Liver (tissue), 9 donors: ENCODE data around the gene SUMO2. TPM values are rescaled to one million over a fixed set of nuclear protein-coding genes. Genes with fewer than 3 reads are reported as not detected.

Source experiments
- DNase-seq: peaks from one replicate; pipeline ENCODE4 v3.0.0-alpha.2; 2017; ENCODE audit warnings: low spot score
- H3K27ac ChIP-seq, 2 donors: one replicate each; pipeline ENCODE4 v1.7.0; 2013; ENCODE audit warnings: inconsistent platforms in 2 of 2, low read length in 2 of 2, control low read depth in 1 of 2, low read depth in 1 of 2, mild to moderate bottlenecking in 1 of 2
- H3K27me3 ChIP-seq, 4 donors: one replicate each; pipeline versions ENCODE4 v1.6.1 to v1.7.0; 2013; ENCODE audit warnings: low read length in 3 of 4, inconsistent platforms in 1 of 4, mild to moderate bottlenecking in 1 of 4, moderate library complexity in 1 of 4; ENCODE audit not compliant: control insufficient read depth in 4 of 4, insufficient read depth in 4 of 4
- H3K36me3 ChIP-seq, 4 donors: one replicate each; pipeline versions ENCODE4 v1.6.1 to v1.7.0; 2013; ENCODE audit warnings: low read length in 3 of 4, mild to moderate bottlenecking in 3 of 4, low read depth in 1 of 4, moderate library complexity in 1 of 4; ENCODE audit not compliant: control insufficient read depth in 4 of 4, insufficient read depth in 3 of 4
- H3K4me1 ChIP-seq, 4 donors: one replicate each; pipeline versions ENCODE4 v1.6.1 to v1.7.0; 2013; ENCODE audit warnings: low read length in 3 of 4, mild to moderate bottlenecking in 3 of 4, moderate library complexity in 1 of 4; ENCODE audit not compliant: control insufficient read depth in 4 of 4, insufficient read depth in 4 of 4
- H3K4me3 ChIP-seq, 3 donors: one replicate each; pipeline versions ENCODE4 v1.6.1 to v1.7.0; 2013; ENCODE audit warnings: low read length in 3 of 3, control low read depth in 1 of 3, low read depth in 1 of 3, mild to moderate bottlenecking in 1 of 3
- H3K9ac ChIP-seq, 2 donors: one replicate each; pipeline ENCODE4 v1.7.0; 2013; ENCODE audit warnings: low read length in 2 of 2, mild to moderate bottlenecking in 2 of 2, moderate library complexity in 2 of 2, control low read depth in 1 of 2, low read depth in 1 of 2
- H3K9me3 ChIP-seq, 4 donors: one replicate each; pipeline versions ENCODE4 v1.6.1 to v1.7.0; 2013; ENCODE audit warnings: low read length in 3 of 4; ENCODE audit not compliant: control insufficient read depth in 4 of 4
- EGR1 ChIP-seq, 2 donors: IDR thresholded peaks; 2 replicates each; pipeline ENCODE4 v1.6.1; 2016 to 2018; ENCODE audit warnings: antibody characterized with exemption in 2 of 2, low read depth in 2 of 2
- FOXA2 ChIP-seq: IDR thresholded peaks from 2 replicates; pipeline ENCODE4 v1.6.1; 2016; ENCODE audit warnings: antibody characterized with exemption
- GABPA ChIP-seq, 2 donors: IDR thresholded peaks in 1 of 2; conservative IDR thresholded peaks in 1 of 2; 2 replicates each; pipeline ENCODE4 v1.6.1; 2016; ENCODE audit warnings: antibody characterized with exemption in 2 of 2, mild to moderate bottlenecking in 1 of 2, moderate library complexity in 1 of 2
- HNF4A ChIP-seq, 2 donors: conservative IDR thresholded peaks; 2 replicates each; pipeline ENCODE4 v1.6.1; 2016; ENCODE audit warnings: antibody characterized with exemption in 2 of 2, mild to moderate bottlenecking in 2 of 2
- RAD21 ChIP-seq, 2 donors: IDR thresholded peaks; 2 replicates each; pipeline ENCODE4 v1.6.1; 2016; ENCODE audit warnings: antibody characterized with exemption in 2 of 2, mild to moderate bottlenecking in 2 of 2
- RXRA ChIP-seq, 2 donors: IDR thresholded peaks; 2 replicates each; pipeline ENCODE4 v1.6.1; 2017 to 2018; ENCODE audit warnings: antibody characterized with exemption in 2 of 2, mild to moderate bottlenecking in 1 of 2
- SP1 ChIP-seq: IDR thresholded peaks from 2 replicates; pipeline ENCODE4 v1.6.1; 2018; ENCODE audit warnings: antibody characterized with exemption, mild to moderate bottlenecking
- YY1 ChIP-seq: IDR thresholded peaks from 2 replicates; pipeline ENCODE4 v1.6.1; 2016; ENCODE audit warnings: antibody characterized with exemption, mild to moderate bottlenecking
- WGBS: extraction: QIAGEN DNeasy Blood & Tissue Kit; methylation state at CpG from one replicate; pipeline ENCODE4 v1.1.7; 2013; 5-methylcytosine and 5-hydroxymethylcytosine counted together
- polyA plus RNA-seq, 2 donors: library from polyadenylated mRNA; stranded (reverse) in 1 of 2; unstranded in 1 of 2; fragments of 200-250 nt in 1 of 2; fragments of >200 nt in 1 of 2; fragmentation: Nextera tagmentation in 1 of 2; extraction: Ambion mirVana in 1 of 2; gene quantifications; one replicate each; pipeline versions ENCODE4 v1.2.1 to v1.2.3, GENCODE V29; 2013 to 2015
- total RNA-seq, 2 donors: library from RNA; depleted of rRNA; stranded (reverse); fragments of >200 nt; gene quantifications; one replicate each; pipeline ENCODE4 v1.2.3, GENCODE V29; 2014
- TF ChIP-seq, protein P1 (sequence below): fragments of 150-350 bp; IDR thresholded peaks from 2 replicates; pipeline ENCODE4 v1.5.1; 2017; ENCODE audit warnings: improper control_type of control experiment, low read depth, low read length; ENCODE audit not compliant: missing input control
- TF ChIP-seq, protein P2 (sequence below): IDR thresholded peaks from 2 replicates; pipeline ENCODE4 v1.6.1; 2016; ENCODE audit warnings: antibody characterized with exemption
- donor health status: healthy.
- donor health status: healthy.
- donor health status: healthy.
- donor health status: healthy.
- donor health status: healthy.

SUMO2 gene
- 10 to 100 TPM; 20.9 to 79.0 TPM for total RNA-seq
- polyA plus RNA-seq: 100 to 1,000 TPM in 1 of 2 donors, 10 to 100 TPM in 1; 22.0 to 160 TPM

DNA sequence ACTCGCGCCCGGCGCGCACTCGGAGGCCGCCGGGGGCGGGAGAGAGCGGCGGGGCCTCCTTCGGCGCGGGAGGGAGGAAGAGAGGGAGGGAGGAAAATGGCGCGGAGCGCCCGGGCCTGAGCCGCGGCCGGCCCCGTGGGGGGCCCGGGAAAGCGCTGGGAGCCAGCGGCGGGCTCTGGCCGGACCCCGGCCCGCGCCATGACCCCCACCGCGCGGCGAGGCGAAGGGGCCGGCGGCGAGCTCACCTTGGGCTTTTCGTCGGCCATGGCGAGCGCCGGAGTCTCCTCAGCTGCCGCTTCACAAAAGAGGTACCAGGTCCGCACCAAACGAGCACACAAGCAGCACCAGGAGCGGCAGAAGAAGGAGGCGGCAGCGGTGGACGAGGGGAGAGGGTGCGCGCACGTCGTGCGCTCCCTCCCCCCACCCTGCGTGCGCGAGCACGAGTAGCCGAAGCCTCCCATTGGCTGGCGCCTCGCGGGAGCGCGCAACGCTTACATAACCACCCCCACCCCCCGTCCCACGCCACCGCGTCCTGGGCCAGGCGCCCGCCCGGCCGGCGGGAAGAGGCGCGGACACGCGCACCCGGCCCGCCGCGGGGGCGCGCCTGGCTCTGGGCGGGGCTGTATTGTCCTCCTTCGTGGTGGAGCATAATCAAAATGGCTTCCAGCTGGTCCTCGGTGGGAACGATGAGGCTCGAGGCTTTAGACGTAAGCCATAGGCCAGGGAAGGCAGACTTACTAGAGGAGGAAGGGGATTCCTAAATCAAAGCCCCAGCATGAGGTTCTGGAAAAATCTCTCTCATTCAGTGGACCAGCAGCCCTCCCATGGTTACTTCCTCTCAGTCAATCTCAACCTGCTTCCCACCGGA is at the start of gene SUMO2:
Gene SUMO2 (minus strand): TSS at position 391 of the 868 bp plus-strand sequence. CDS start 125 bp downstream, at position 266.
- Histone ChIP-seq H3K36me3 (peaks cover 2 to 12% (median 7%) of the 10 kb centered on the region in 4 donors), H3K27me3 (no peaks in the 10 kb centered on the region), H3K4me3 (peak within 1 kb of the TSS; percentile 88 to 98 (median 89)), H3K9ac (peak within 1 kb of the TSS; percentile 78 to 85), H3K4me1 (peaks cover 1 to 16% (median 6%) of the 10 kb centered on the region in 4 donors), H3K9me3 (no peaks in the 10 kb centered on the region), H3K27ac (peak within 1 kb of the TSS; percentile 91 to 93)
- peak; percentile 95 for DNase-seq
- 1% methylated on average over 92 of the region's 92 CpGs for WGBS
- TF ChIP-seq FOXA2 (no peak), SP1 (peak; percentile 57), YY1 (peak; percentile 95)
- TF ChIP-seq, protein P1, sequence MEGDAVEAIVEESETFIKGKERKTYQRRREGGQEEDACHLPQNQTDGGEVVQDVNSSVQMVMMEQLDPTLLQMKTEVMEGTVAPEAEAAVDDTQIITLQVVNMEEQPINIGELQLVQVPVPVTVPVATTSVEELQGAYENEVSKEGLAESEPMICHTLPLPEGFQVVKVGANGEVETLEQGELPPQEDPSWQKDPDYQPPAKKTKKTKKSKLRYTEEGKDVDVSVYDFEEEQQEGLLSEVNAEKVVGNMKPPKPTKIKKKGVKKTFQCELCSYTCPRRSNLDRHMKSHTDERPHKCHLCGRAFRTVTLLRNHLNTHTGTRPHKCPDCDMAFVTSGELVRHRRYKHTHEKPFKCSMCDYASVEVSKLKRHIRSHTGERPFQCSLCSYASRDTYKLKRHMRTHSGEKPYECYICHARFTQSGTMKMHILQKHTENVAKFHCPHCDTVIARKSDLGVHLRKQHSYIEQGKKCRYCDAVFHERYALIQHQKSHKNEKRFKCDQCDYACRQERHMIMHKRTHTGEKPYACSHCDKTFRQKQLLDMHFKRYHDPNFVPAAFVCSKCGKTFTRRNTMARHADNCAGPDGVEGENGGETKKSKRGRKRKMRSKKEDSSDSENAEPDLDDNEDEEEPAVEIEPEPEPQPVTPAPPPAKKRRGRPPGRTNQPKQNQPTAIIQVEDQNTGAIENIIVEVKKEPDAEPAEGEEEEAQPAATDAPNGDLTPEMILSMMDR: peak; percentile 22

DNA sequence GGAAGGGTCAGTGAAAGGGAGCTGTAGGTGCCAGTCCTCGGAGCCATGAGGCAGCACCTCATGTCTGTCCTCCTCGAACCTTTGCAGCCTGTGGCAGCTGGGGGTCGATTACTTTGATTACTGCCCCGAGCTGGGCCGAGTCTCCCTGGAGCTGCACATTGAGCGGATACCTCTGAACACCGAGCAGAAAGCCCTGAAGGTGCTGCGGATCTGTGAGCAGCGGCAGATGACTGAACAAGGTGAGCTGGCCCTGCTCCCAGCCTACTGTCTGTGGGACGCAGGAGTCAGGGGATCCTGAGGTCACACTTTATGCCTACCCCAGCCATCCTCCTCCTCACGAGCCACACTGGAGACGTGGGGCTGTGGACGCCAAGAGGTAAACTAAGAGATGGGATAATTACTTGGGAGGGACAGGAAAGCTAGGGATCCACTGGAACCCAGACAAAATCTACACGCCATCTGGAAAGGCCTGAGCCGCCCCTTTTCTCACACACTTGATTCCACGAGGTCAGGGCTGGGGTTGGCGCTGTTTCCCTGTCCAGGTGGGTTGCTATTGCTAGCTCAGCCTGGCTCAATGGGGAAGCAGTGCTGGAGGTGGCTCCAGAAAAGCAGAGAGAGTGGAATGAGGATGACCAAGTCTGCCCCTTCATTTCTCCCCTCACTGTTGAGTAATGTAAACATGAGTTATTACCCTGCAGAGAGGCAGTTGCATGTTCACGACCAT is 49.1 kb upstream of the SUMO2 start:
- DNase-seq: no peak
- H3K4me3 ChIP-seq: no peak overlapping the region
- TF ChIP-seq GABPA (IDR thresholded peaks at IDR 0.05 in 1 of 2, conservative IDR thresholded peaks at IDR 0.05 in 1 of 2): no peak
- no peak overlapping the region for H3K9ac ChIP-seq
- 92% methylated on average over 18 of the region's 18 CpGs for WGBS
- no peaks in the 10 kb centered on the region for H3K9me3 ChIP-seq
- no peaks in the 10 kb centered on the region for H3K4me1 ChIP-seq
- no peaks in the 10 kb centered on the region for H3K27me3 ChIP-seq
- H3K36me3 ChIP-seq: peaks cover 9 to 78% (median 50%) of the 10 kb centered on the region in 4 donors
- H3K27ac ChIP-seq: no peak overlapping the region

DNA sequence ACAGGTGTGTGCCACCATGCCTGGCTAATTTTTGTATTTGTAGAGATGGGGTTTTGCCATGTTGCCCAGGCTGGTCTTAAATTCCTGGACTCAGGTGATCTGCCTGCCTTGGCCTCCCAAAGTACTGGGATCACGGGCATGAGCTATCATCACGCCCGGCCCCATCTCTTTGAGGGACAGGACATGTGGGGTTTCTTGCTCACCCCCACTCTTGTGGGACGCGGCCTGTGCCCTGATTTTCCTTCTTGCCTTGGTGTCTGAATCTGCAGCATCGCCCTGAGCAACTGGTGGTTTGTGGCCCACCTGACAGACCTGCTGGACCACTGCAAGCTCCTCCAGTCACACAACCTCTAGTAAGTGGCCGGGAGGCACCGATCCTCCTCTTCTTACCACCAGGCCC is 48.3 kb upstream of the SUMO2 start:
- 98% methylated on average over 8 of the region's 8 CpGs for WGBS
- no peak for TF ChIP-seq EGR1 (IDR thresholded peaks at IDR 0.05; ENCODE audit: low read depth in 2 of 2)
- no peak for TF ChIP-seq RAD21 (IDR thresholded peaks at IDR 0.05)
- TF ChIP-seq RXRA (IDR thresholded peaks at IDR 0.05): no peak
- TF ChIP-seq, protein P2, sequence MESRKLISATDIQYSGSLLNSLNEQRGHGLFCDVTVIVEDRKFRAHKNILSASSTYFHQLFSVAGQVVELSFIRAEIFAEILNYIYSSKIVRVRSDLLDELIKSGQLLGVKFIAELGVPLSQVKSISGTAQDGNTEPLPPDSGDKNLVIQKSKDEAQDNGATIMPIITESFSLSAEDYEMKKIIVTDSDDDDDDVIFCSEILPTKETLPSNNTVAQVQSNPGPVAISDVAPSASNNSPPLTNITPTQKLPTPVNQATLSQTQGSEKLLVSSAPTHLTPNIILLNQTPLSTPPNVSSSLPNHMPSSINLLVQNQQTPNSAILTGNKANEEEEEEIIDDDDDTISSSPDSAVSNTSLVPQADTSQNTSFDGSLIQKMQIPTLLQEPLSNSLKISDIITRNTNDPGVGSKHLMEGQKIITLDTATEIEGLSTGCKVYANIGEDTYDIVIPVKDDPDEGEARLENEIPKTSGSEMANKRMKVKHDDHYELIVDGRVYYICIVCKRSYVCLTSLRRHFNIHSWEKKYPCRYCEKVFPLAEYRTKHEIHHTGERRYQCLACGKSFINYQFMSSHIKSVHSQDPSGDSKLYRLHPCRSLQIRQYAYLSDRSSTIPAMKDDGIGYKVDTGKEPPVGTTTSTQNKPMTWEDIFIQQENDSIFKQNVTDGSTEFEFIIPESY: no peak
- no peak for TF ChIP-seq HNF4A (conservative IDR thresholded peaks at IDR 0.05)
- TF ChIP-seq, protein P1: no peak
- H3K4me1 ChIP-seq: no peaks in the 10 kb centered on the region
- peaks cover 9 to 78% (median 49%) of the 10 kb centered on the region in 4 donors for H3K36me3 ChIP-seq
- H3K9me3 ChIP-seq: no peaks in the 10 kb centered on the region
- no peaks in the 10 kb centered on the region for H3K27me3 ChIP-seq
- H3K9ac ChIP-seq: no peak overlapping the region
- no peak overlapping the region for H3K27ac ChIP-seq
- no peak for DNase-seq
- no peak overlapping the region for H3K4me3 ChIP-seq
